PFSK-1 (cell line): ENCODE measurements around the gene GRAMD1A.

Experiments
- FOXP2 ChIP-seq: optimal IDR thresholded peaks from 2 replicates; pipeline ENCODE3; 2011; ENCODE audit warnings: borderline replicate concordance, control low read depth, inconsistent platforms; ENCODE audit not compliant: insufficient read depth; ENCODE audit errors: extremely low read length, extremely low read depth
- POLR2AphosphoS5 ChIP-seq: IDR thresholded peaks from 2 replicates; pipeline ENCODE4 v1.6.1; 2012; ENCODE audit warnings: low read depth, mild to moderate bottlenecking, control low read depth, low read length, moderate library complexity
- SIN3A ChIP-seq: IDR thresholded peaks from 2 replicates; pipeline ENCODE4 v1.6.1; 2012; ENCODE audit warnings: mild to moderate bottlenecking, low read length, moderate library complexity, borderline replicate concordance; ENCODE audit not compliant: insufficient read depth
- TAF1 ChIP-seq: IDR thresholded peaks from 2 replicates; pipeline ENCODE4 v1.6.1; 2012; ENCODE audit warnings: low read length, control low read depth, borderline replicate concordance; ENCODE audit not compliant: insufficient read depth
- TF ChIP-seq, protein P1 (sequence below), 2 experiments: IDR thresholded peaks; 2 replicates each; pipeline versions ENCODE4 v1.6.1 to v1.8.0; 2011 to 2012; ENCODE audit warnings: low read depth in 2 of 2, low read length in 2 of 2, control low read depth in 1 of 2, inconsistent platforms in 1 of 2, mild to moderate bottlenecking in 1 of 2, moderate library complexity in 1 of 2; ENCODE audit not compliant: insufficient read depth in 1 of 2

Gene GRAMD1A

GRCh38 chr19:35018379-35018778, 18.3 kb downstream of the GRAMD1A start:
- TF ChIP-seq TAF1 (no peak), POLR2AphosphoS5 (no peak), SIN3A (no peak), FOXP2 (no peak)
- TF ChIP-seq, protein P1, sequence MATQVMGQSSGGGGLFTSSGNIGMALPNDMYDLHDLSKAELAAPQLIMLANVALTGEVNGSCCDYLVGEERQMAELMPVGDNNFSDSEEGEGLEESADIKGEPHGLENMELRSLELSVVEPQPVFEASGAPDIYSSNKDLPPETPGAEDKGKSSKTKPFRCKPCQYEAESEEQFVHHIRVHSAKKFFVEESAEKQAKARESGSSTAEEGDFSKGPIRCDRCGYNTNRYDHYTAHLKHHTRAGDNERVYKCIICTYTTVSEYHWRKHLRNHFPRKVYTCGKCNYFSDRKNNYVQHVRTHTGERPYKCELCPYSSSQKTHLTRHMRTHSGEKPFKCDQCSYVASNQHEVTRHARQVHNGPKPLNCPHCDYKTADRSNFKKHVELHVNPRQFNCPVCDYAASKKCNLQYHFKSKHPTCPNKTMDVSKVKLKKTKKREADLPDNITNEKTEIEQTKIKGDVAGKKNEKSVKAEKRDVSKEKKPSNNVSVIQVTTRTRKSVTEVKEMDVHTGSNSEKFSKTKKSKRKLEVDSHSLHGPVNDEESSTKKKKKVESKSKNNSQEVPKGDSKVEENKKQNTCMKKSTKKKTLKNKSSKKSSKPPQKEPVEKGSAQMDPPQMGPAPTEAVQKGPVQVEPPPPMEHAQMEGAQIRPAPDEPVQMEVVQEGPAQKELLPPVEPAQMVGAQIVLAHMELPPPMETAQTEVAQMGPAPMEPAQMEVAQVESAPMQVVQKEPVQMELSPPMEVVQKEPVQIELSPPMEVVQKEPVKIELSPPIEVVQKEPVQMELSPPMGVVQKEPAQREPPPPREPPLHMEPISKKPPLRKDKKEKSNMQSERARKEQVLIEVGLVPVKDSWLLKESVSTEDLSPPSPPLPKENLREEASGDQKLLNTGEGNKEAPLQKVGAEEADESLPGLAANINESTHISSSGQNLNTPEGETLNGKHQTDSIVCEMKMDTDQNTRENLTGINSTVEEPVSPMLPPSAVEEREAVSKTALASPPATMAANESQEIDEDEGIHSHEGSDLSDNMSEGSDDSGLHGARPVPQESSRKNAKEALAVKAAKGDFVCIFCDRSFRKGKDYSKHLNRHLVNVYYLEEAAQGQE (IDR thresholded peaks at IDR 0.05; ENCODE audit: insufficient read depth in 1 of 2, low read depth in 2 of 2, low read length in 2 of 2), result no peak

DNA sequence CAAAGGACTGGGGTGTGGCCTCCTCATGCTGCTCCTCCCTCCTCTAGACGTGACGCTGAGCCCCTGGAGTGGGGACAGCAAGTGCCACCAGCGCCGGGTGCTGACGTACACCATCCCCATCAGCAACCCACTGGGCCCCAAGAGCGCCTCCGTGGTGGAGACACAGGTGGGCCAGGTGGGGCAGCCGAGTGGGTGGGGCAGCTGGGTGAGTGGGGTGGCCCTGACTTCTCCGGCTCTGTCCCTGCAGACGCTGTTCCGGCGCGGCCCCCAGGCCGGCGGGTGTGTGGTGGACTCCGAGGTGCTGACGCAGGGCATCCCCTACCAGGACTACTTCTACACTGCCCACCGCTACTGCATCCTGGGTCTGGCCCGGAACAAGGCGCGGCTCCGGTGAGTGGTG, 19.0 kb downstream of the GRAMD1A start:
- TF ChIP-seq TAF1 (no peak), SIN3A (no peak), FOXP2 (no peak), POLR2AphosphoS5 (no peak)
- TF ChIP-seq, protein P1 (IDR thresholded peaks at IDR 0.05; ENCODE audit: insufficient read depth in 1 of 2, low read depth in 2 of 2, low read length in 2 of 2), result no peak

GRCh38 chr19:35021016-35021415, 20.9 kb downstream of the GRAMD1A start:
- TF ChIP-seq FOXP2, result no peak
- TF ChIP-seq, protein P1 (IDR thresholded peaks at IDR 0.05; ENCODE audit: insufficient read depth in 1 of 2, low read depth in 2 of 2, low read length in 2 of 2), result no peak
- TF ChIP-seq POLR2AphosphoS5, result no peak
- no peak for TF ChIP-seq SIN3A
- no peak for TF ChIP-seq TAF1

DNA sequence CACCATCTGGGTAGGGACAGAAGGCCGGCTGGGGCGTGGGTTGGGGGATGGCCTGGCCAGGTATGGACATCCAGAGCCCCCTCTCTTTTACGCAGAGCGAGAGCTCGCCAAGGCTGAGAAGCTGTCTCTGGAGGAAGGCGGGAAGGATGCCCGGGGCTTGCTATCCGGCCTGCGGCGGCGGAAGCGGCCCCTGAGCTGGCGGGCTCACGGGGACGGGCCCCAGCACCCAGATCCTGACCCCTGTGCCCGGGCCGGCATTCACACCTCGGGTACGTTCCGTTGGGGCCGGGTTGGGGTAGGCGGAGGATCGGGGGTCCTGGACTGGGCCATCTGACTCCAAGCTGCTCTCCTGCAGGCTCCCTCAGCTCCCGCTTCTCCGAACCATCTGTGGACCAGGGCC, 21.5 kb downstream of the GRAMD1A start:
- no peak for TF ChIP-seq POLR2AphosphoS5
- TF ChIP-seq TAF1, result no peak
- TF ChIP-seq FOXP2, result no peak
- no peak for TF ChIP-seq SIN3A
- TF ChIP-seq, protein P1 (IDR thresholded peaks at IDR 0.05; ENCODE audit: insufficient read depth in 1 of 2, low read depth in 2 of 2, low read length in 2 of 2), result no peak

- TF ChIP-seq, protein P1 (IDR thresholded peaks at IDR 0.05; ENCODE audit: insufficient read depth in 1 of 2, low read depth in 2 of 2, low read length in 2 of 2), result no peak
- TF ChIP-seq POLR2AphosphoS5 (no peak), TAF1 (no peak), FOXP2 (no peak), SIN3A (no peak)
Measured at GRCh38 chr19:35022460-35022859, 22.3 kb downstream of the GRAMD1A start.
